A549 (cell line): Measurements from ENCODE around the gene UBAP1. TPM values are rescaled to one million over a fixed set of nuclear protein-coding genes. Genes with fewer than 3 reads are reported as not detected.

Source experiments
- ATAC-seq, 2 experiments: fragments of 200-7000 bp in 1 of 2; fragments of >200 bp in 1 of 2; cut with Nextera tagmentation in 1 of 2; cut with Tn5 transposase in 1 of 2; 3 replicates each; pipeline versions ENCODE4 v1.8.0 to v1.9.1; 2018 to 2020; ENCODE audit warnings: mild to moderate bottlenecking in 1 of 2, moderate library complexity in 1 of 2
- CTCF ChIA-PET: fragments of 300-600 bp; sonication (Branson Sonifier 250); formaldehyde crosslinking; extraction: SDS; loops from one replicate; lab custom pipeline; 2021; ENCODE audit warnings: antibody characterized with exemption, inconsistent platforms; lab: Yijun Ruan, JAX
- POLR2A ChIA-PET: fragments of 350-600 bp; formaldehyde crosslinking; extraction: SDS; loops from one replicate; lab custom pipeline; 2021; ENCODE audit warnings: antibody characterized with exemption, inconsistent platforms; lab: Yijun Ruan, JAX
- DNase-seq, 2 experiments: peaks; one replicate each; pipeline versions ENCODE4 v3.0.0 to v3.0.0-alpha.2; 2011 to 2016; ENCODE audit warnings: low read depth in 1 of 2, low spot score in 1 of 2
- FAIRE-seq: peaks from 2 replicates; lab custom pipeline; 2011; peaks lifted over from hg19 to GRCh38; lab: Jason Lieb, UNC
- H3K27ac ChIP-seq, 2 experiments: fragments of >200 bp; sonication (Bioruptor Twin); formaldehyde crosslinking; 3 replicates each; pipeline ENCODE4 v1.5.1; 2016 to 2017
- H3K4me1 ChIP-seq: fragments of >200 bp; sonication (Bioruptor Twin); formaldehyde crosslinking; 3 replicates; pipeline ENCODE4 v1.6.1; 2016
- H3K4me2 ChIP-seq: fragments of >200 bp; sonication (Bioruptor Twin); formaldehyde crosslinking; 3 replicates; pipeline ENCODE4 v1.6.1; 2016
- H3K4me3 ChIP-seq: fragments of >200 bp; sonication (Bioruptor Twin); formaldehyde crosslinking; 3 replicates; pipeline ENCODE4 v1.5.1; 2016
- H3K9me3 ChIP-seq: fragments of >200 bp; sonication (Bioruptor Twin); formaldehyde crosslinking; 3 replicates; pipeline ENCODE4 v1.6.1; 2016
- ATOH8 ChIP-seq: fragments of 250-450 bp; sonication (Bioruptor Pico); IDR thresholded peaks from 2 replicates; pipeline ENCODE4 v1.5.0; 2020; ENCODE audit warnings: low read depth, mild to moderate bottlenecking, moderate library complexity
- CBX2 ChIP-seq: fragments of 200-600 bp; sonication (generic); IDR thresholded peaks from 2 replicates; pipeline ENCODE4 v1.6.1; 2016; ENCODE audit warnings: low read depth, mild to moderate bottlenecking, borderline replicate concordance
- CBX8 ChIP-seq: fragments of 200-600 bp; sonication (generic); IDR thresholded peaks from 2 replicates; pipeline ENCODE4 v1.6.1; 2016
- CHD4 ChIP-seq: fragments of 200-600 bp; sonication (generic); IDR thresholded peaks from 2 replicates; pipeline ENCODE4 v1.6.1; 2016; ENCODE audit warnings: antibody characterized with exemption, mild to moderate bottlenecking, borderline replicate concordance
- E2F6 ChIP-seq: IDR thresholded peaks from 2 replicates; pipeline ENCODE4 v1.6.1; 2012; ENCODE audit warnings: low read depth, borderline replicate concordance
- EHF ChIP-seq: fragments of 250-450 bp; sonication (Bioruptor Pico); IDR thresholded peaks from 2 replicates; pipeline ENCODE4 v1.5.0; 2020; ENCODE audit warnings: mild to moderate bottlenecking
- EP300 ChIP-seq, 2 experiments: fragments of >200 bp; sonication (Bioruptor Twin); formaldehyde crosslinking; IDR thresholded peaks; 2 replicates in 1 of 2; 3 replicates in 1 of 2; pipeline ENCODE4 v1.6.1; 2016 to 2017
- ESRRA ChIP-seq: fragments of 150-350 bp; IDR thresholded peaks from 2 replicates; pipeline ENCODE4 v1.6.1; 2014; ENCODE audit warnings: mild to moderate bottlenecking, low read length, borderline replicate concordance
- FOSB ChIP-seq: fragments of 250-450 bp; sonication (Bioruptor Pico); IDR thresholded peaks from 2 replicates; pipeline ENCODE4 v1.5.0; 2020; ENCODE audit warnings: mild to moderate bottlenecking, moderate library complexity
- FOSL2 ChIP-seq, 2 experiments: fragments of 450-650 bp in 1 of 2; fragments of >200 bp in 1 of 2; sonication (Bioruptor Twin) in 1 of 2; formaldehyde crosslinking; IDR thresholded peaks; 2 replicates each; pipeline versions ENCODE4 v1.5.0 to v1.6.1; 2016 to 2020; ENCODE audit warnings: mild to moderate bottlenecking in 1 of 2, moderate library complexity in 1 of 2
- FOXS1 ChIP-seq: fragments of 250-450 bp; sonication (Bioruptor Pico); IDR thresholded peaks from 2 replicates; pipeline ENCODE4 v1.5.0; 2020; ENCODE audit warnings: mild to moderate bottlenecking, moderate library complexity
- HDAC2 ChIP-seq: fragments of 200-600 bp; sonication (generic); IDR thresholded peaks from 2 replicates; pipeline ENCODE4 v1.6.1; 2016
- HES2 ChIP-seq: fragments of >200 bp; sonication (Bioruptor Twin); formaldehyde crosslinking; IDR thresholded peaks from 2 replicates; pipeline ENCODE4 v1.6.1; 2016
- HOXA7 ChIP-seq: fragments of 250-450 bp; sonication (Bioruptor Pico); IDR thresholded peaks from 2 replicates; pipeline ENCODE4 v1.5.0; 2020; ENCODE audit warnings: mild to moderate bottlenecking, moderate library complexity
- JUNB ChIP-seq: fragments of >200 bp; sonication (Bioruptor Twin); formaldehyde crosslinking; IDR thresholded peaks from 2 replicates; pipeline ENCODE4 v1.6.1; 2016
- KDM1A ChIP-seq: fragments of 200-600 bp; sonication (generic); IDR thresholded peaks from 2 replicates; pipeline ENCODE4 v1.6.1; 2016; ENCODE audit warnings: low read depth, mild to moderate bottlenecking
- KDM5A ChIP-seq: fragments of 200-600 bp; sonication (generic); IDR thresholded peaks from 2 replicates; pipeline ENCODE4 v1.6.1; 2016; ENCODE audit warnings: antibody characterized with exemption, mild to moderate bottlenecking
- MAFK ChIP-seq: fragments of 450-650 bp; IDR thresholded peaks from 2 replicates; pipeline ENCODE4 v1.6.1; 2014; ENCODE audit not compliant: partially characterized antibody
- MYC ChIP-seq: IDR thresholded peaks from 2 replicates; pipeline ENCODE4 v1.6.1; 2012; ENCODE audit warnings: mild to moderate bottlenecking, inconsistent platforms, low read length, improper control_type of control experiment, borderline replicate concordance
- NR3C1 ChIP-seq: fragments of >200 bp; sonication (Bioruptor Twin); formaldehyde crosslinking; IDR thresholded peaks from 3 replicates; pipeline ENCODE4 v1.6.1; 2017
- PBX3 ChIP-seq: IDR thresholded peaks from 2 replicates; pipeline ENCODE4 v1.6.1; 2012
- PHF8 ChIP-seq: fragments of 200-600 bp; sonication (generic); IDR thresholded peaks from 2 replicates; pipeline ENCODE4 v1.6.1; 2016; ENCODE audit warnings: low read depth, mild to moderate bottlenecking, antibody characterized with exemption, moderate library complexity, borderline replicate concordance
- POLR2A ChIP-seq: IDR thresholded peaks from 2 replicates; pipeline ENCODE4 v1.6.1; 2012; ENCODE audit warnings: mild to moderate bottlenecking, low read length
- POLR2AphosphoS2 ChIP-seq: conservative IDR thresholded peaks from 2 replicates; pipeline ENCODE4 v1.6.1; 2012; ENCODE audit warnings: low read length, improper control_type of control experiment, inconsistent platforms
- RCOR1 ChIP-seq: fragments of 150-350 bp; IDR thresholded peaks from 2 replicates; pipeline ENCODE4 v1.6.1; 2014; ENCODE audit warnings: antibody characterized with exemption, low read length, low read depth
- REST ChIP-seq: fragments of 200-600 bp; sonication (generic); IDR thresholded peaks from 2 replicates; pipeline ENCODE4 v1.6.1; 2016; ENCODE audit warnings: antibody characterized with exemption, mild to moderate bottlenecking, moderate library complexity
- TFCP2L1 ChIP-seq: fragments of 250-450 bp; sonication (Bioruptor Pico); IDR thresholded peaks from 2 replicates; pipeline ENCODE4 v1.5.0; 2021; ENCODE audit warnings: mild to moderate bottlenecking
- TP53 ChIP-seq: fragments of 250-450 bp; sonication (Bioruptor Pico); IDR thresholded peaks from 2 replicates; pipeline ENCODE4 v1.5.0; 2021; ENCODE audit warnings: mild to moderate bottlenecking, moderate library complexity
- USF2 ChIP-seq: fragments of 450-650 bp; IDR thresholded peaks from 2 replicates; pipeline ENCODE4 v1.6.1; 2014; ENCODE audit warnings: antibody characterized with exemption
- ZFP36 ChIP-seq: fragments of 450-650 bp; IDR thresholded peaks from 2 replicates; pipeline ENCODE4 v1.6.1; 2014; ENCODE audit warnings: borderline replicate concordance; ENCODE audit not compliant: partially characterized antibody
- ZSCAN20 ChIP-seq: fragments of 250-450 bp; sonication (Bioruptor Pico); IDR thresholded peaks from 2 replicates; pipeline ENCODE4 v1.8.0; 2022; ENCODE audit warnings: mild to moderate bottlenecking, moderate library complexity
- WGBS: methylation state at CpG from one replicate; pipeline ENCODE4 v1.1.6; 2017; ENCODE audit errors: missing lambda C conversion rate; 5-methylcytosine and 5-hydroxymethylcytosine counted together
- polyA plus RNA-seq, 4 experiments: library from polyadenylated mRNA; depleted of rRNA in 3 of 4; stranded (reverse); fragments of >200 nt; fragmentation: RNase III in 1 of 4; extraction: RNeasy Plus Mini Kit Qiagen cat#74134 plus additional on column Dnase treatment in 1 of 4; gene quantifications; 2 replicates in 3 of 4; 3 replicates in 1 of 4; pipeline ENCODE4 v1.2.3, GENCODE V29; 2011 to 2017

UBAP1 gene
- polyA plus RNA-seq, 2 of the 4 experiments (the other 2 are of a cell fraction): 38.5 to 73.1 TPM

- Histone ChIP-seq H3K9me3 (no peaks in the 10 kb centered on the region), H3K4me1 (no peaks in the 10 kb centered on the region), H3K4me2 (no peak overlapping the region), H3K27ac (no peak overlapping the region), H3K4me3 (no peak overlapping the region)
- POLR2A ChIA-PET: no interaction called here
- TF ChIP-seq PHF8 (no peak), CBX8 (no peak), MYC (no peak), EP300 (IDR thresholded peaks at IDR 0.05) (no peak), PBX3 (no peak), KDM1A (no peak), FOSL2 (IDR thresholded peaks at IDR 0.05) (no peak), FOSL2 (CRISPR knock-in tag; IDR thresholded peaks at IDR 0.05) (no peak), HES2 (no peak), NR3C1 (no peak), POLR2A (no peak), REST (no peak), ZFP36 (no peak), USF2 (no peak), ATOH8 (CRISPR knock-in tag) (no peak), HOXA7 (CRISPR knock-in tag) (no peak), E2F6 (no peak), CBX2 (no peak), CHD4 (no peak), RCOR1 (no peak)
- ATAC-seq (no peak), FAIRE-seq (no peak), DNase-seq (no peak)
- WGBS: 79% methylated on average over 2 of the region's 2 CpGs
- CTCF ChIA-PET: interaction anchor here (0.6 to 1.1 kb wide), 3 partner anchors 11 to 22 kb away, joined by 3 to 4 read pairs (median 3); no protein-coding TSS in a partner anchor
These were observed 53.4 kb downstream of the UBAP1 start for GRCh38 chr9:34232201-34232600.

- DNase-seq (no peak), ATAC-seq (0 out of 6 replicates have a peak, but pooled peaks of 1 of the 2 experiments have one; percentile 30), FAIRE-seq (no peak)
- POLR2A ChIA-PET: no interaction called here
- CTCF ChIA-PET: interaction anchor here (1.1 to 10.4 kb wide), 2 partner anchors 20 to 21 kb away, joined by 3 to 118 read pairs; no protein-coding TSS in a partner anchor
- no peak overlapping the region; a peak in 1 of 6 replicates for H3K27ac ChIP-seq
- no peaks in the 10 kb centered on the region for H3K4me1 ChIP-seq
- no peak overlapping the region for H3K4me3 ChIP-seq
- 90% methylated on average over 1 of the region's 1 CpG for WGBS
- no peaks in the 10 kb centered on the region for H3K9me3 ChIP-seq
- TF ChIP-seq EHF (no peak), CHD4 (no peak), KDM5A (no peak), ZSCAN20 (CRISPR knock-in tag) (no peak), MAFK (no peak), HES2 (no peak), JUNB (no peak), FOXS1 (CRISPR knock-in tag) (no peak), TFCP2L1 (CRISPR knock-in tag) (no peak), POLR2AphosphoS2 (no peak), FOSB (CRISPR knock-in tag) (no peak), ESRRA (no peak), HOXA7 (CRISPR knock-in tag) (no peak), HDAC2 (no peak), KDM1A (no peak), TP53 (CRISPR knock-in tag) (no peak)
- TF ChIP-seq, all 56 proteins: peak for 0
- no peak overlapping the region for H3K4me2 ChIP-seq
These were observed 54.8 kb downstream of the UBAP1 start for GRCh38 chr9:34233672-34234071.
